Upper lobe of left lung (tissue), 6 donors: Measurements from ENCODE around the gene SLC25A26. TPM values are rescaled to one million over a fixed set of nuclear protein-coding genes. Genes with fewer than 3 reads are reported as not detected.

ENCODE experiments used
- ATAC-seq, 2 donors: fragments of 200-7000 bp; cut with Tn5 transposase; one replicate each; pipeline ENCODE4 v1.9.1; 2022; ENCODE audit warnings: mild to moderate bottlenecking in 2 of 2, moderate library complexity in 2 of 2; ENCODE audit not compliant: low FRiP score in 2 of 2
- DNase-seq, 2 donors: peaks; one replicate each; pipeline ENCODE4 v3.0.0-alpha.2; 2019 to 2020
- H3K27ac ChIP-seq, 4 donors: fragments of 200-600 bp; sonication (generic); one replicate each; pipeline ENCODE4 v1.5.1; 2016 to 2019
- H3K27me3 ChIP-seq, 4 donors: fragments of 200-600 bp; sonication (generic); one replicate each; pipeline ENCODE4 v1.5.1; 2017 to 2019
- H3K36me3 ChIP-seq, 4 donors: fragments of 200-600 bp; sonication (generic); one replicate each; pipeline ENCODE4 v1.5.1; 2016 to 2019
- H3K4me1 ChIP-seq, 4 donors: fragments of 200-600 bp; sonication (generic); one replicate each; pipeline ENCODE4 v1.5.1; 2018 to 2019
- H3K4me3 ChIP-seq, 4 donors: fragments of 200-600 bp; sonication (generic); one replicate each; pipeline ENCODE4 v1.5.1; 2017 to 2019; ENCODE audit warnings: mild to moderate bottlenecking in 2 of 4, moderate library complexity in 1 of 4
- H3K9me3 ChIP-seq, 4 donors: fragments of 200-600 bp; sonication (generic); one replicate each; pipeline ENCODE4 v1.5.1; 2018 to 2019
- CTCF ChIP-seq, 6 experiments: fragments of 450-650 bp in 4 of 6; fragments of 200-600 bp in 2 of 6; sonication (generic) in 2 of 6; IDR thresholded peaks; one replicate each; pipeline ENCODE4 v1.5.1; 2016 to 2019; ENCODE audit warnings: antibody characterized with exemption in 6 of 6
- EP300 ChIP-seq, 4 donors: sonication (generic); formaldehyde crosslinking; IDR thresholded peaks; one replicate each; pipeline ENCODE4 v1.5.1; 2017; ENCODE audit warnings: antibody characterized with exemption in 4 of 4, control low read depth in 2 of 4
- POLR2A ChIP-seq, 4 donors: fragments of 450-650 bp; IDR thresholded peaks; one replicate each; pipeline ENCODE4 v1.5.1; 2016 to 2017; ENCODE audit warnings: antibody characterized with exemption in 4 of 4, mild to moderate bottlenecking in 2 of 4
- POLR2AphosphoS5 ChIP-seq, 2 donors: sonication (generic); formaldehyde crosslinking; IDR thresholded peaks; one replicate each; pipeline ENCODE4 v1.5.1; 2017; ENCODE audit warnings: antibody characterized with exemption in 2 of 2
- whole genome bisulfite sequencing, 2 donors: methylation state at CpG; one replicate each; pipeline ENCODE4 v1.1.5; 2017 to 2018; 5-methylcytosine and 5-hydroxymethylcytosine counted together
- total RNA-seq, 6 donors: library from RNA; depleted of rRNA in 4 of 6; stranded (reverse); fragments of >200 nt in 4 of 6; gene quantifications; one replicate each; pipeline versions ENCODE4 v1.1.0 to v1.2.1, GENCODE V29; 2016 to 2021
- donor health status: DM: no; HTN: no; CAD: no; lungs with moderate emphysema.
- donor health status: DM: no; HTN: yes; CAD: no; lungs with severe emphysema.

SLC25A26 gene
- total RNA-seq, 6 donors from 2014 or later = 8.4 to 18.8 (median 17.0) TPM

DNA sequence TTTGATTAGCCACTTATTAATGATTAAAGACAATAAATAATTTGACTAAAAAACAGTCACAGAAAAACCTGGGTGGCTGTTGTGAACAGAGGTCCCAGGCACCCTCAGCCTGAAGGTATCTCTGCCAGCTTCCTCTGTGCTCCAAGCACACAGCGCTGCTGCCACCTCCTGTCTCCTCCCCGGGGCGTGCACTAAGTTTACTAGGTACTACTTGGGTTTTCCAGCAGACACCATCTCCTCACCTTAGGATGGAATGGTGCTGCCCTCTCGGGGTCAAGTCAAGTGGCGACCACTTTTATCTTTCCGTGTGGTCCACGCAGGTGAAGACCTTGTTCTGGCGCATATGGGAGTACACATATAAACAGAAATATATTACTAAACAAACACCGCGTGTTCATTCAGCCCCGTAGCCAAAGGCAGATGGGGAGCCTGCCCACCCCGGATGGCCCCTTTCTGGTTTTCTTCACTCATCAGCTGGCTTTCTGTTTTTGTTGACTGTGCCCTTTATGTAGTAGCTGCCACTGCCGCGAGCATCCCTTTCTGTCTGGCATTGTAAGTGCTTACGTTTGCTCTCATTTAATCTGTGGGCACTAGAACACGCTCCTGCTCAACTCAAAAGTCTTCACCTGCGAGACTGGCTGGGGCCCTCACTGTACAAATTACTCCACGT, 152.0 kb downstream of the SLC25A26 start:
- WGBS, 2 donors = 88 to 89% methylated on average over 18 of the region's 18 CpGs
- DNase-seq = no peak
- TF ChIP-seq EP300 (IDR thresholded peaks at IDR 0.05) = no peak
- no peak for TF ChIP-seq POLR2A (IDR thresholded peaks at IDR 0.05)
- TF ChIP-seq CTCF (IDR thresholded peaks at IDR 0.05) = peak in 1 of 6 experiments; percentile 7
- TF ChIP-seq POLR2AphosphoS5 (IDR thresholded peaks at IDR 0.05) = no peak
- Histone ChIP-seq H3K4me3 (no peak overlapping the region), H3K9me3 (no peaks in the 10 kb centered on the region), H3K36me3 (peaks cover 0 to 22% (median 6%) of the 10 kb centered on the region in 4 donors), H3K4me1 (peaks cover 0 to 7% (median 1%) of the 10 kb centered on the region in 4 donors), H3K27ac (no peak overlapping the region), H3K27me3 (no peaks in the 10 kb centered on the region)
- peak; percentile 7 to 62 for ATAC-seq

DNA sequence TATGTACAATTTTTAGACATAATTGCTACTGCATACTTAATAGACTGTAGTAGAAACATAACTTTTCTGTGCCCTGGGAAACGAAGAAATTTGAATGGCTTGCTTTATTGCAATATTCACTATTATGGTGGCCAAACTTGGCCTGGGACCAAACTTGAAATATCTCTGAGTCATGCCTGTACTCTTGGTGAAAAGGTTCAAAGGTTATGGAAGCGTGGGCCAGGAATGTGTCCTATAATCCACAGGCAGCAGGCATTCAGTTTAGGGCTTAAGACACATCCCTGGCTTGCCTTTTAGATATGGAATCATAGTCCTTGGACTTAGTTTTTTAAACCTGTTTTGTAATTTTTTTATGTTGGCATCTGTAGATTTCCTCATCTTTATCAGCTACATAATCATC, 155.8 kb downstream of the SLC25A26 start:
- ATAC-seq (no peak), DNase-seq (no peak)
- 78 to 93% methylated on average over 2 of the region's 2 CpGs for WGBS, 2 donors
- Histone ChIP-seq H3K27me3 (no peaks in the 10 kb centered on the region), H3K4me1 (peaks cover 0 to 7% (median 1%) of the 10 kb centered on the region in 4 donors), H3K9me3 (no peaks in the 10 kb centered on the region), H3K36me3 (peaks cover 24 to 58% (median 34%) of the 10 kb centered on the region in 4 donors), H3K4me3 (no peak overlapping the region), H3K27ac (no peak overlapping the region)
- TF ChIP-seq POLR2AphosphoS5 (IDR thresholded peaks at IDR 0.05) = no peak
- no peak for TF ChIP-seq EP300 (IDR thresholded peaks at IDR 0.05)
- TF ChIP-seq POLR2A (IDR thresholded peaks at IDR 0.05) = no peak
- TF ChIP-seq CTCF (IDR thresholded peaks at IDR 0.05) = no peak

DNA sequence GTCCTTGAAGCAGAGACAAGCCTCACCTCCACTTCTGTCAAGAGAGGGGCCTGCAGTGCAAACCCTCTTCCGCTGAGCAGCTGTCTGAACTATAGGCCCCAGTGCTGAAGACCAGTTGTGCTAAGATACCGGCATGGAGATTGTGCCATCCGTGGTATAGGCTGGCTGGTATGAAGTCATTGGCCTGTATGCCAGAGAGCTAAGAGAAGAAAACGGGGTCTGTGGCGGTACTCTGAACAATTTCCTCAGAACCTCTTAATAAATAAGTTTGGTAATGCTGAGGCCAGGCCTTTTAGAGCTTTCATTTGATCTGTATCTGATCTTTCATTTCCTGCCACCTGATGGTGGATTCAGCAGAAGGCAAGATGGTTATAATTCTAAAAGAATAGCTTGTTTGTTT, 157.0 kb downstream of the SLC25A26 start:
- ATAC-seq (no peak), DNase-seq (no peak)
- WGBS, 2 donors = 83 to 85% methylated on average over 4 to 5 of the region's 5 CpGs
- no peak overlapping the region for H3K4me3 ChIP-seq
- H3K27ac ChIP-seq = peak overlapping the region in 1 of 4 donors; percentile 12
- H3K36me3 ChIP-seq = peaks cover 35 to 71% (median 46%) of the 10 kb centered on the region in 4 donors
- H3K9me3 ChIP-seq = no peaks in the 10 kb centered on the region
- TF ChIP-seq CTCF (IDR thresholded peaks at IDR 0.05) = no peak
- TF ChIP-seq EP300 (IDR thresholded peaks at IDR 0.05) = no peak
- TF ChIP-seq POLR2A (IDR thresholded peaks at IDR 0.05) = no peak
- TF ChIP-seq POLR2AphosphoS5 (IDR thresholded peaks at IDR 0.05) = no peak
- no peaks in the 10 kb centered on the region for H3K27me3 ChIP-seq
- peaks cover 0 to 7% (median 1%) of the 10 kb centered on the region in 4 donors for H3K4me1 ChIP-seq

- no peaks in the 10 kb centered on the region for H3K27me3 ChIP-seq
- no peaks in the 10 kb centered on the region for H3K9me3 ChIP-seq
- peaks cover 0 to 7% (median 1%) of the 10 kb centered on the region in 4 donors for H3K4me1 ChIP-seq
- no peak overlapping the region for H3K27ac ChIP-seq
- H3K4me3 ChIP-seq = no peak overlapping the region
- no peak for ATAC-seq
- H3K36me3 ChIP-seq = peaks cover 39 to 75% (median 50%) of the 10 kb centered on the region in 4 donors
- DNase-seq = no peak
- 78 to 87% methylated on average over 5 of the region's 5 CpGs for WGBS, 2 donors
- TF ChIP-seq CTCF (IDR thresholded peaks at IDR 0.05) (peak in 5 of 6 experiments; percentile 15 to 24 (median 18)), EP300 (IDR thresholded peaks at IDR 0.05) (no peak)
Measured at GRCh38 chr3:66378256-66378655, 157.5 kb downstream of the SLC25A26 start.

DNA sequence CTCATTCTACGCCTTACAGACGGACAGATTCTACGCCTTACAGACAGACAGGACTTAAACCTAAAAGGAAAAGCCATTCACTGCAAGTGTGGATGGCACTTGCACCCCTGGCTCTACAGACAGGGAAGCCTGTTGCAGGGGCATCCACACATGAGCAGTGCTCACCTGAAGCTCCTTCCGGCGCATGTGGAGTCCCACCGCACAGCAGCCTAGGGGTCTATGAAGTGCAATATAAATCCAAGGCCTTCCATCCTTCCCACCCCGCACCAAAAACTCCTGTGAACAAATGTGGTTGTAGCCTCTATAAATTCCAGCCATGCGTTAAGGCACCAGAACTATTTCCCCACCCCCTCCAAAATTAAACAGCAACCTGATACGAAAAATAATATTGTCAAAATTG, 158.8 kb downstream of the SLC25A26 start:
- DNase-seq = no peak
- H3K9me3 ChIP-seq = no peaks in the 10 kb centered on the region
- WGBS, 2 donors = 93 to 99% methylated on average over 9 of the region's 9 CpGs
- no peak overlapping the region for H3K27ac ChIP-seq
- TF ChIP-seq POLR2AphosphoS5 (IDR thresholded peaks at IDR 0.05) (no peak), POLR2A (IDR thresholded peaks at IDR 0.05) (no peak), CTCF (IDR thresholded peaks at IDR 0.05) (no peak), EP300 (IDR thresholded peaks at IDR 0.05) (no peak)
- peaks cover 39 to 82% (median 61%) of the 10 kb centered on the region in 4 donors for H3K36me3 ChIP-seq
- no peak overlapping the region for H3K4me3 ChIP-seq
- H3K27me3 ChIP-seq = no peaks in the 10 kb centered on the region
- peaks cover 0 to 7% (median 1%) of the 10 kb centered on the region in 4 donors for H3K4me1 ChIP-seq
- no peak for ATAC-seq
